Measurements from ENCODE around the gene KRTAP5-3. TPM values are rescaled to one million over a fixed set of nuclear protein-coding genes. Genes with fewer than 3 reads are reported as not detected.
A peak's percentile ranks its signal among the peaks of the same experiment; 100 is the strongest.

Gene KRTAP5-3
- total and polyA plus RNA-seq, 9 of the 15 experiments (the other 6 are each of a cell fraction or from before 2014, with no cell fraction given): not detected

DNA sequence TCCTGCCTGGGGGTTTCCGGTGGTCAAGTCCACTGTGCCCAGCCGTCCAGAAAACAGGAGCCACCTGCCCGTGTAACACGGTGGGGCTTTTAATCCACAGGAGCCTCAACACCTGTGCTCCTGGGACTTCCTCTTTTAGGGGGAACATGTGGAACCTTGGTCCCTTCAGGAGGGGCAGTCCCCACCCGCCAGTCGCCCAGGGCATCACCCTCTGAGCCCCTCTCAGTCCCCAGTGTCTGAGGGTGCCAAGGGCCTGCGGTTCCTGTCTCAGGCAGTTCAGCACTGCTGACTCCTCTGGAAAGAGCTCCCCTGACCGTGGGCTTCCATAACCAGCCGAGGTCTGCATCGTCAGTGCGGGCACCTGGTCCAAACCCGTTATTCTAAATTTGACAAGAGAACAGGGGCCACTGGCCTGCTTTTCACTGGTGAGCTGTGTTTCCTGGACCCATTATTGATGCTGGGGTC, 37.1 kb upstream of the KRTAP5-3 start:
- DNase-seq (ENCODE audit: extremely low read depth in 1 of 4, low spot score in 3 of 4) (no peak), FAIRE-seq (no peak), ATAC-seq (no peak)
- ChIA-PET CTCF (ENCODE audit: low intra/inter-chr PET ratio) (interaction anchor here (0.6 kb wide), 1 partner anchor 308 kb away, joined by 3 read pairs; no protein-coding TSS in a partner anchor), POLR2A (interaction anchor here (1.2 to 1.4 kb wide), 2 partner anchors 8 to 10 kb away, joined by 4 read pairs; no protein-coding TSS in a partner anchor)
- Histone ChIP-seq H3K9me3 (replicated peaks; ENCODE audit: control insufficient read depth, insufficient read depth, low read depth, low read length) (no peaks in the 10 kb centered on the region), H2AFZ (ENCODE audit: low read depth, low read length) (no peak overlapping the region), H3K36me3 (ENCODE audit: control insufficient read depth, insufficient read depth, low read length) (no peaks in the 10 kb centered on the region), H3K9me1 (ENCODE audit: control insufficient read depth, insufficient read depth, low read length) (no peaks in the 10 kb centered on the region), H3K9ac (ENCODE audit: insufficient read depth in 1 of 2, low read depth in 2 of 2, low read length in 2 of 2) (no peak overlapping the region), H3K27me3 (ENCODE audit: control insufficient read depth in 2 of 2, insufficient read depth in 2 of 2, low read length in 2 of 2) (peaks cover 13 to 76% of the 10 kb centered on the region in 2 experiments), H3K27ac (ENCODE audit: extremely low read depth, low read depth, low read length) (no peak overlapping the region), H4K20me1 (replicated peaks; ENCODE audit: control insufficient read depth, insufficient read depth, low read length) (0 out of 2 replicates have a peak, but pooled peaks cover 2% of the 10 kb centered on the region), H3K4me2 (ENCODE audit: insufficient read depth, low read length) (no peak overlapping the region), H3K4me3 (no peak overlapping the region), H3K79me2 (ENCODE audit: control insufficient read depth, insufficient read depth, low read length) (no peaks in the 10 kb centered on the region), H3K4me1 (replicated peaks in 1 of 2; ENCODE audit: control insufficient read depth in 2 of 2, insufficient read depth in 2 of 2, low read length in 2 of 2) (peaks cover 0 to 9% of the 10 kb centered on the region in 2 experiments; a peak in 2 of 5 replicates)
- in situ Hi-C loops (cut with MboI): no loop called here
- TF ChIP-seq SPI1 (IDR thresholded peaks at IDR 0.05; ENCODE audit: borderline replicate concordance, low read depth, low read length): peak; percentile 69; the same call in 1 of the 2 replicates
- TF ChIP-seq, protein P1, sequence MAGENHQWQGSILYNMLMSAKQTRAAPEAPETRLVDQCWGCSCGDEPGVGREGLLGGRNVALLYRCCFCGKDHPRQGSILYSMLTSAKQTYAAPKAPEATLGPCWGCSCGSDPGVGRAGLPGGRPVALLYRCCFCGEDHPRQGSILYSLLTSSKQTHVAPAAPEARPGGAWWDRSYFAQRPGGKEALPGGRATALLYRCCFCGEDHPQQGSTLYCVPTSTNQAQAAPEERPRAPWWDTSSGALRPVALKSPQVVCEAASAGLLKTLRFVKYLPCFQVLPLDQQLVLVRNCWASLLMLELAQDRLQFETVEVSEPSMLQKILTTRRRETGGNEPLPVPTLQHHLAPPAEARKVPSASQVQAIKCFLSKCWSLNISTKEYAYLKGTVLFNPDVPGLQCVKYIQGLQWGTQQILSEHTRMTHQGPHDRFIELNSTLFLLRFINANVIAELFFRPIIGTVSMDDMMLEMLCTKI (IDR thresholded peaks at IDR 0.05; ENCODE audit: partially characterized antibody): no peak
- no TSS peak for BruUV-seq (replicated peaks)
- intact Hi-C loops (cut with micrococcal nuclease): no loop called here
- WGBS (ENCODE audit: insufficient coverage, low coverage, missing lambda C conversion rate): 0% methylated on average over 11 of the region's 12 CpGs

Measured in K562 (cell line).